Karpas-422 (cell line): ENCODE measurements around the gene JADE2. TPM values are rescaled to one million over a fixed set of nuclear protein-coding genes. Genes with fewer than 3 reads are reported as not detected.

ENCODE experiments used
- DNase-seq: peaks from one replicate; pipeline ENCODE4 v3.0.0-alpha.2; 2015
- H2AFZ ChIP-seq: fragments of 200-600 bp; sonication (generic); 2 replicates; pipeline ENCODE4 v1.6.1; 2014; ENCODE audit warnings: antibody characterized with exemption, low read length, mixed read lengths
- H3K27ac ChIP-seq: fragments of 200-600 bp; sonication (generic); 2 replicates; pipeline ENCODE4 v1.5.1; 2014; ENCODE audit warnings: mild to moderate bottlenecking, low read length, moderate library complexity
- H3K27me3 ChIP-seq: fragments of 200-600 bp; sonication (generic); 2 replicates; pipeline ENCODE4 v1.6.1; 2014; ENCODE audit warnings: low read length, mixed read lengths
- H3K36me3 ChIP-seq: fragments of 200-600 bp; sonication (generic); 2 replicates; pipeline ENCODE4 v1.6.1; 2014; ENCODE audit warnings: low read length, mixed read lengths; ENCODE audit not compliant: insufficient read depth
- H3K4me1 ChIP-seq: fragments of 200-600 bp; sonication (generic); 2 replicates; pipeline ENCODE4 v1.6.1; 2014; ENCODE audit warnings: mild to moderate bottlenecking, low read length, mixed read lengths
- H3K4me2 ChIP-seq: fragments of 200-600 bp; sonication (generic); 2 replicates; pipeline ENCODE4 v1.6.1; 2014; ENCODE audit warnings: low read length, low read depth, mild to moderate bottlenecking; ENCODE audit not compliant: poor library complexity, severe bottlenecking
- H3K4me3 ChIP-seq: fragments of 200-600 bp; sonication (generic); 2 replicates; pipeline ENCODE4 v1.5.1; 2014; ENCODE audit warnings: mild to moderate bottlenecking, antibody characterized with exemption, low read length, mixed read lengths
- H3K79me2 ChIP-seq: fragments of 200-600 bp; sonication (generic); 2 replicates; pipeline ENCODE4 v1.6.1; 2014; ENCODE audit warnings: mild to moderate bottlenecking, low read length, mixed read lengths
- H3K9ac ChIP-seq: fragments of 200-600 bp; sonication (generic); 2 replicates; pipeline ENCODE4 v1.6.0; 2014; ENCODE audit warnings: low read length
- H3K9me2 ChIP-seq: fragments of 200-600 bp; sonication (generic), shearing (Covaris generic); replicated peaks from 2 replicates; pipeline ENCODE4 v1.6.0; 2014; ENCODE audit warnings: mild to moderate bottlenecking, low read length, moderate library complexity; ENCODE audit not compliant: insufficient read depth
- H3K9me3 ChIP-seq: fragments of 300-700, 200-600 bp; sonication (generic); 2 replicates; pipeline ENCODE4 v1.6.1; 2014; ENCODE audit warnings: low read length, mixed read lengths
- H4K20me1 ChIP-seq: fragments of 200-600 bp; sonication (generic); 2 replicates; pipeline ENCODE4 v1.6.1; 2014; ENCODE audit warnings: mild to moderate bottlenecking, antibody characterized with exemption, low read length, low read depth; ENCODE audit not compliant: insufficient read depth
- total RNA-seq: library from RNA; depleted of rRNA; stranded (reverse); fragments of >200 nt; shearing (Covaris generic); gene quantifications from 2 replicates; pipeline ENCODE4 v1.2.3, GENCODE V29; 2014; ENCODE audit warnings: low replicate concordance

Gene JADE2
- total RNA-seq, 1 experiment from 2014 or later = 82.1 TPM

DNA sequence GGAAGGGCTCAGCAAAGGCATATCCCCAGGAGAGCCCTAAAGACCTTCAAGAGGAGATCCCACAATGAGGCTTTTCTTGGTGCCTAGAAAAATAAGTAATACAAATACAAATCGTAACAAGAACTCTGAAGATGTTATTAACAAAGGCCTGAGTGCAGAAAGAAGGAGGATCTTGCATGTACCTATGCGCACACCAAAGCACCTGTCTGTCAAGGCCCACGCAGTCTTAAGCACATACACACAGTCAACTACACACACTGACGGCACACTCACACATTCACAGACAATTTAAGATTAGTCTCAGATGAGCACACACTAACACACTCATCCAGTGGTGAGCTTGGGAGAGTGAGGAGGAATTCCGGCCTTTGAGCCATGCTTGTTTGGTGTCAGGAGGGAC lies 38.5 kb downstream of the JADE2 start:
- Histone ChIP-seq H3K4me1 (no peaks in the 10 kb centered on the region), H3K36me3 (peaks cover 79% of the 10 kb centered on the region), H3K27me3 (no peaks in the 10 kb centered on the region), H3K9ac (no peak overlapping the region), H3K79me2 (peaks cover 57% of the 10 kb centered on the region), H3K27ac (no peak overlapping the region), H3K4me3 (no peak overlapping the region), H3K9me2 (no peaks in the 10 kb centered on the region), H2AFZ (no peak overlapping the region), H3K9me3 (no peaks in the 10 kb centered on the region), H3K4me2 (no peak overlapping the region), H4K20me1 (peaks cover 15% of the 10 kb centered on the region)
- no peak for DNase-seq

- Histone ChIP-seq H3K9me2 (no peaks in the 10 kb centered on the region), H4K20me1 (peaks cover 16% of the 10 kb centered on the region), H3K4me1 (no peaks in the 10 kb centered on the region), H3K79me2 (peaks cover 53% of the 10 kb centered on the region), H3K4me2 (no peak overlapping the region), H3K4me3 (no peak overlapping the region), H2AFZ (no peak overlapping the region), H3K36me3 (peaks cover 76% of the 10 kb centered on the region), H3K27ac (no peak overlapping the region), H3K9ac (no peak overlapping the region), H3K9me3 (no peaks in the 10 kb centered on the region), H3K27me3 (no peaks in the 10 kb centered on the region)
- DNase-seq = no peak
Observed at GRCh38 chr5:134564396-134564795, 38.9 kb downstream of the JADE2 start.

DNA sequence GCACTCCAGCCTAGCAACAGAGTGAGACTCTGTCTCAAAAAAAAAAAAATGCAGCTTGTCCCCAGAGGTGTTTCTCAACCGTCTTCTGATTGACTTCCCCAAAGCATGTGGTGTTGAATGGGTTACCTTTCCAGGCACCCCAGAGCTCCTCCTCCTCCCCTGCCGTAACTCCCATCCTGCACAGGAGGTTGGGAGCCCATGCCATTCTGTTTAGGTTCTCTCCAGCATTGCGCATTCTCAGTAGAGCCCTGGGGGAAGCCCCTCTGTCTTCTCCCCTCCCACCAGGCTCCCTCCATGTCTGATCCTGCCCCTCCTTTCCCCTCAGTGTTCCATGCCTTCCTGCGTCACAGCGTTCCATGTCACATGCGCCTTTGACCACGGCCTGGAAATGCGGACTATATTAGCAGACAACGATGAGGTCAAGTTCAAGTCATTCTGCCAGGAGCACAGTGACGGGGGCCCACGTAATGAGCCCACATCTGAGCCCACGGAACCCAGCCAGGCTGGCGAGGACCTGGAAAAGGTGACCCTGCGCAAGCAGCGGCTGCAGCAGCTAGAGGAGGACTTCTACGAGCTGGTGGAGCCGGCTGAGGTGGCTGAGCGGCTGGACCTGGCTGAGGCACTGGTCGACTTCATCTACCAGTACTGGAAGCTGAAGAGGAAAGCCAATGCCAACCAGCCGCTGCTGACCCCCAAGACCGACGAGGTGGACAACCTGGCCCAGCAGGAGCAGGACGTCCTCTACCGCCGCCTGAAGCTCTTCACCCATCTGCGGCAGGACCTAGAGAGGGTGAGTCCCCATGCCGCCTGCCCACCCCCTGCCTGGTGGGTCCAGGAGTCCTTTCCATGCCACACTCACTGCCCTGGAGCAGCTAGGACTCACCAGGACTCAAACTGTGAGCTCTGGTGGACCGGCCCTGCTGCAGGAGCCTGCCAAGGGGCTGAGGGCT lies 40.6 kb downstream of the JADE2 start:
- peaks cover 16% of the 10 kb centered on the region for H4K20me1 ChIP-seq
- H3K79me2 ChIP-seq = peaks cover 54% of the 10 kb centered on the region
- peaks cover 69% of the 10 kb centered on the region for H3K36me3 ChIP-seq
- H3K9ac ChIP-seq = no peak overlapping the region
- H3K4me1 ChIP-seq = no peaks in the 10 kb centered on the region
- no peak overlapping the region for H3K27ac ChIP-seq
- H3K27me3 ChIP-seq = no peaks in the 10 kb centered on the region
- no peak overlapping the region for H3K4me3 ChIP-seq
- no peak overlapping the region for H2AFZ ChIP-seq
- no peak for DNase-seq
- no peak overlapping the region for H3K4me2 ChIP-seq
- no peaks in the 10 kb centered on the region for H3K9me3 ChIP-seq
- H3K9me2 ChIP-seq = no peaks in the 10 kb centered on the region

- peaks cover 18% of the 10 kb centered on the region for H4K20me1 ChIP-seq
- no peak for DNase-seq
- H3K27me3 ChIP-seq = no peaks in the 10 kb centered on the region
- H3K4me3 ChIP-seq = no peak overlapping the region
- no peaks in the 10 kb centered on the region for H3K9me3 ChIP-seq
- H3K27ac ChIP-seq = no peak overlapping the region
- H3K9me2 ChIP-seq = no peaks in the 10 kb centered on the region
- peaks cover 51% of the 10 kb centered on the region for H3K79me2 ChIP-seq
- H3K4me1 ChIP-seq = no peaks in the 10 kb centered on the region
- no peak overlapping the region for H2AFZ ChIP-seq
- H3K4me2 ChIP-seq = no peak overlapping the region
- peaks cover 65% of the 10 kb centered on the region for H3K36me3 ChIP-seq
- no peak overlapping the region for H3K9ac ChIP-seq
Observed at GRCh38 chr5:134566741-134567221, 41.3 kb downstream of the JADE2 start.

DNA sequence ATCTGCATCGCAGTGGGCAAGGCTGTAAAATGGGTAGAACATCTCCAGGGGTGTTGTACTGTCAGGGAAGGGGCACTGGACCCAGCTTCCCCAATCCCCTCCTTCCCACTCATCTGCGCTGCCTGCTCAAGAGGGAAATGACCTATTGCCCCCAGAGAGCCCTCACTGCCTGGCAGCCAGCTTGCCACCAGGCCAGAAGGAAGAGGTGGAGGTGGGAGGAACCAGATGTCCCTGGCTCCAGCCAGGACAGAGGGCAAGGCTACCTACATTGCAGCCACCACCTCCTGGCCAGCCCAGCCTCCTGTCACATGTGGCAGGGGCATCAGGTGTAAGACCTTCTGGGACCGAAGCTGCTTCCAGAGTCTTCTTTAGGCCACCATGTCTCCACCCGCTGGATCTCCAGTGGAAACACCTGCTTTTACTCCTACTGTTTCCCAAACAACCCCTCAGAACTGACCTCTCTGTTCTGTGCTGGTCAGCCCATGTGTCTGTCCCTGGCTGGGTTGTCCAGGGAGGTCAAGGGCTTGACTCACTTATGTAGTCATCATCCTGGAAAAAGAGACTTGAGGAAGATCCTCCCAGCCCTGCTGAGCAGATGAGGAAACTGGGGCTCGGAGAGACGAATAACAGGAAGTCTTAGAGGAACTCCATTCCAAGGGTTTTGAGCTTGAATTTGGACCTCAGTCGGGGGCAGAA lies 42.3 kb downstream of the JADE2 start:
- Histone ChIP-seq H4K20me1 (peaks cover 23% of the 10 kb centered on the region), H3K27ac (no peak overlapping the region), H3K9me2 (no peaks in the 10 kb centered on the region), H3K79me2 (peaks cover 51% of the 10 kb centered on the region), H3K27me3 (no peaks in the 10 kb centered on the region), H3K4me2 (no peak overlapping the region), H3K36me3 (peaks cover 65% of the 10 kb centered on the region), H3K4me1 (no peaks in the 10 kb centered on the region), H3K9me3 (no peaks in the 10 kb centered on the region), H2AFZ (no peak overlapping the region), H3K9ac (no peak overlapping the region), H3K4me3 (no peak overlapping the region)
- no peak for DNase-seq

DNA sequence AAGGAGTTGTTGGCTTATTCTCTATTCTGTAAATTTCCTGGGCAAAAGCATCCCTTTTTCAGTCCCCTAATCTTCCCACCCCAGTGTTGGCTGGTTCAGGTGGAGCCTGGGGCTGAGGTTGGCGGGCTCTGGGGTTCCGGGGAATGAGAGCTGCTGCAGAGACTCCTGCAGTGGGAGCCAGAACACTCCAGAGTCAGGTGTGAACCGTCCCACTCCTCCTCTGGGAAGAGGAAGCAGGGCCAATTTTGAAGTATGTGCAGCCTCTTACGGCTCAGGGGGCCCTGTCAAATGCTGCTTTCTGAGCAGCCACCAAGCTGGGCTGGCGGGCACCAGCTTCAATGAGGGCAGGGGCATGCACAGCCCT lies 42.8 kb downstream of the JADE2 start:
- H3K9ac ChIP-seq = no peak overlapping the region
- no peak overlapping the region for H3K4me3 ChIP-seq
- peaks cover 49% of the 10 kb centered on the region for H3K79me2 ChIP-seq
- no peak overlapping the region for H3K4me2 ChIP-seq
- H3K27ac ChIP-seq = no peak overlapping the region
- H3K9me2 ChIP-seq = no peaks in the 10 kb centered on the region
- peaks cover 66% of the 10 kb centered on the region for H3K36me3 ChIP-seq
- H3K4me1 ChIP-seq = no peaks in the 10 kb centered on the region
- no peak for DNase-seq
- H2AFZ ChIP-seq = no peak overlapping the region
- peaks cover 23% of the 10 kb centered on the region for H4K20me1 ChIP-seq
- no peaks in the 10 kb centered on the region for H3K9me3 ChIP-seq
- H3K27me3 ChIP-seq = no peaks in the 10 kb centered on the region

- peaks cover 66% of the 10 kb centered on the region for H3K36me3 ChIP-seq
- H3K4me2 ChIP-seq = no peak overlapping the region
- H3K4me3 ChIP-seq = no peak overlapping the region
- no peak overlapping the region for H3K27ac ChIP-seq
- peaks cover 21% of the 10 kb centered on the region for H4K20me1 ChIP-seq
- H2AFZ ChIP-seq = no peak overlapping the region
- H3K9me3 ChIP-seq = no peaks in the 10 kb centered on the region
- no peak for DNase-seq
- no peaks in the 10 kb centered on the region for H3K9me2 ChIP-seq
- H3K9ac ChIP-seq = no peak overlapping the region
- no peaks in the 10 kb centered on the region for H3K27me3 ChIP-seq
- H3K79me2 ChIP-seq = peaks cover 45% of the 10 kb centered on the region
- H3K4me1 ChIP-seq = no peaks in the 10 kb centered on the region
Observed at GRCh38 chr5:134568761-134569695, 43.6 kb downstream of the JADE2 start.
